HepG2 (cell line): ENCODE data around the gene ATP10D. TPM values are rescaled to one million over a fixed set of nuclear protein-coding genes. Genes with fewer than 3 reads are reported as not detected.

Source experiments
- AHR ChIP-seq: IDR thresholded peaks from 2 replicates; pipeline ENCODE4 v1.6.1; 2018; ENCODE audit warnings: missing genetic modification reagents, missing compliant biosample characterization
- CBX2 ChIP-seq, 2 experiments: fragments of 200-600 bp in 1 of 2; sonication (generic); formaldehyde crosslinking in 1 of 2; IDR thresholded peaks; 2 replicates each; pipeline versions ENCODE4 v1.7.0 to v1.8.1; 2018 to 2022; ENCODE audit warnings: low read depth in 2 of 2, low read length in 1 of 2, mild to moderate bottlenecking in 1 of 2, missing genetic modification reagents in 1 of 2
- DPF2 ChIP-seq: sonication (generic); formaldehyde crosslinking; IDR thresholded peaks from 2 replicates; pipeline ENCODE4 v1.4.0; 2020; ENCODE audit warnings: mild to moderate bottlenecking, low read depth, missing genetic modification reagents, borderline replicate concordance
- GABPB1 ChIP-seq: IDR thresholded peaks from 2 replicates; pipeline ENCODE4 v1.6.1; 2016; ENCODE audit warnings: mild to moderate bottlenecking, missing genetic modification reagents, moderate library complexity, missing compliant biosample characterization
- HDAC6 ChIP-seq: fragments of 200-600 bp; sonication (generic); IDR thresholded peaks from 2 replicates; pipeline ENCODE4 v1.7.0; 2017; ENCODE audit warnings: mild to moderate bottlenecking, antibody characterized with exemption, low read length, low read depth
- HINFP ChIP-seq: sonication (generic); formaldehyde crosslinking; IDR thresholded peaks from 2 replicates; pipeline ENCODE4 v1.4.0; 2020; ENCODE audit warnings: low read depth, mild to moderate bottlenecking, missing genetic modification reagents
- KDM5A ChIP-seq: fragments of 200-600 bp; sonication (generic); IDR thresholded peaks from 2 replicates; pipeline ENCODE4 v1.7.0; 2018; ENCODE audit warnings: antibody characterized with exemption, mild to moderate bottlenecking, low read length, borderline replicate concordance
- LCORL ChIP-seq, 2 experiments: fragments of 450-650 bp in 1 of 2; sonication (generic) in 1 of 2; formaldehyde crosslinking in 1 of 2; IDR thresholded peaks; 2 replicates each; pipeline versions ENCODE4 v1.5.0 to v1.6.1; 2017 to 2020; ENCODE audit warnings: antibody characterized with exemption in 1 of 2, missing genetic modification reagents in 1 of 2
- MXI1 ChIP-seq: IDR thresholded peaks from 3 replicates; pipeline ENCODE4 v1.6.1; 2012; ENCODE audit warnings: low read depth, low read length, inconsistent platforms, borderline replicate concordance
- NCOA2 ChIP-seq: sonication (generic); formaldehyde crosslinking; IDR thresholded peaks from 2 replicates; pipeline ENCODE4 v1.8.0; 2022; ENCODE audit warnings: inconsistent platforms
- NFE2L2 ChIP-seq: fragments of 150-350 bp; IDR thresholded peaks from 2 replicates; pipeline ENCODE4 v1.6.1; 2014; ENCODE audit warnings: low read length
- NFYB ChIP-seq: sonication (generic); formaldehyde crosslinking; IDR thresholded peaks from 2 replicates; pipeline ENCODE4 v1.4.0; 2020; ENCODE audit warnings: missing genetic modification reagents
- NR1H2 ChIP-seq: sonication (generic); formaldehyde crosslinking; IDR thresholded peaks from 2 replicates; pipeline ENCODE4 v1.8.1; 2022; ENCODE audit warnings: low read depth, missing genetic modification reagents, borderline replicate concordance
- RFX3 ChIP-seq: IDR thresholded peaks from 2 replicates; pipeline ENCODE4 v1.6.1; 2016; ENCODE audit warnings: missing biosample characterization, missing genetic modification reagents
- RFX5 ChIP-seq: IDR thresholded peaks from 2 replicates; pipeline ENCODE4 v1.6.1; 2011; ENCODE audit warnings: low read depth, low read length, improper control_type of control experiment
- SMAD1 ChIP-seq: sonication (generic); formaldehyde crosslinking; IDR thresholded peaks from 2 replicates; pipeline ENCODE4 v1.4.0; 2020; ENCODE audit warnings: missing genetic modification reagents, low read depth, mild to moderate bottlenecking, borderline replicate concordance
- TEF ChIP-seq: sonication (generic); formaldehyde crosslinking; IDR thresholded peaks from 2 replicates; pipeline ENCODE4 v1.5.0; 2020; ENCODE audit warnings: missing genetic modification reagents
- ZBTB10 ChIP-seq: sonication (generic); formaldehyde crosslinking; IDR thresholded peaks from 2 replicates; pipeline ENCODE4 v1.4.0; 2020; ENCODE audit warnings: missing genetic modification reagents, borderline replicate concordance
- ZC3H13 ChIP-seq: sonication (generic); formaldehyde crosslinking; IDR thresholded peaks from 2 replicates; pipeline ENCODE4 v1.8.1; 2023; ENCODE audit warnings: mild to moderate bottlenecking, missing genetic modification reagents, moderate library complexity
- ZFP36L1 ChIP-seq: sonication (generic); formaldehyde crosslinking; IDR thresholded peaks from 2 replicates; pipeline ENCODE4 v1.8.0; 2022; ENCODE audit warnings: mild to moderate bottlenecking, missing genetic modification reagents, moderate library complexity
- ZFP62 ChIP-seq: sonication (generic); formaldehyde crosslinking; IDR thresholded peaks from 2 replicates; pipeline ENCODE4 v1.4.0; 2020; ENCODE audit warnings: missing genetic modification reagents
- ZFP82 ChIP-seq: sonication (generic); formaldehyde crosslinking; IDR thresholded peaks from 2 replicates; pipeline ENCODE4 v1.5.1; 2020; ENCODE audit warnings: mild to moderate bottlenecking, missing genetic modification reagents, borderline replicate concordance
- ZNF598 ChIP-seq: sonication (generic); formaldehyde crosslinking; IDR thresholded peaks from 2 replicates; pipeline ENCODE4 v1.5.1; 2020; ENCODE audit warnings: mild to moderate bottlenecking, missing genetic modification reagents, borderline replicate concordance
- ZNF713 ChIP-seq: sonication (generic); formaldehyde crosslinking; IDR thresholded peaks from 2 replicates; pipeline ENCODE4 v1.4.0; 2020; ENCODE audit warnings: mild to moderate bottlenecking, missing genetic modification reagents
- ZNF749 ChIP-seq: sonication (generic); formaldehyde crosslinking; IDR thresholded peaks from 2 replicates; pipeline ENCODE4 v1.8.0; 2022; ENCODE audit warnings: mild to moderate bottlenecking, missing genetic modification reagents, moderate library complexity, borderline replicate concordance
- ZNF782 ChIP-seq: sonication (generic); formaldehyde crosslinking; IDR thresholded peaks from 2 replicates; pipeline ENCODE4 v1.4.0; 2020; ENCODE audit warnings: missing genetic modification reagents, mild to moderate bottlenecking, borderline replicate concordance
- polyA plus RNA-seq, 8 experiments: library from polyadenylated mRNA; depleted of rRNA in 3 of 8; stranded (reverse) in 7 of 8; unstranded in 1 of 8; fragments of >200 nt; fragmentation: Illumina TruSeq in 4 of 8; extraction: Trizol in 4 of 8; gene quantifications; 2 replicates each; pipeline versions ENCODE4 v1.2.1 to v1.2.3, GENCODE V29; 2011 to 2016; ENCODE audit warnings: low read depth in 4 of 8, missing spikeins in 1 of 8, mixed read lengths in 1 of 8; ENCODE audit not compliant: insufficient read depth in 1 of 8
- total RNA-seq, 5 experiments: library from RNA; depleted of rRNA; stranded (reverse); fragments of >200 nt; fragmentation: Illumina TruSeq; extraction: Trizol; gene quantifications; 2 replicates each; pipeline ENCODE4 v1.2.3, GENCODE V29; 2016; ENCODE audit warnings: low read depth in 1 of 5

The ATP10D gene
- total and polyA plus RNA-seq, 2 of the 13 experiments (the other 11 are each of a cell fraction or from before 2014, with no cell fraction given) = 2.2 to 9.8 TPM

- no peak for TF ChIP-seq ZBTB10
- no peak for TF ChIP-seq KDM5A
- TF ChIP-seq SMAD1 (CRISPR knock-in tag) = no peak
- no peak; the same call in 1 of the 2 replicates for TF ChIP-seq ZNF598 (CRISPR knock-in tag)
- TF ChIP-seq ZFP62 = no peak
- TF ChIP-seq ZNF749 = no peak
- TF ChIP-seq NFE2L2 = no peak
- no peak for TF ChIP-seq ZFP82
- no peak for TF ChIP-seq HDAC6
- peak; percentile 71; the same call in 1 of the 2 replicates for TF ChIP-seq GABPB1 (CRISPR knock-in tag)
- no peak for TF ChIP-seq ZNF782 (CRISPR knock-in tag)
- TF ChIP-seq NR1H2 (CRISPR knock-in tag) = no peak
- no peak for TF ChIP-seq RFX3 (CRISPR knock-in tag)
- peak; percentile 85 for TF ChIP-seq RFX5
- TF ChIP-seq NFYB = no peak
- TF ChIP-seq NCOA2 (CRISPR knock-in tag) = no peak
- no peak for TF ChIP-seq CBX2 (IDR thresholded peaks at IDR 0.05; ENCODE audit: low read depth, low read length)
- TF ChIP-seq CBX2 (CRISPR knock-in tag; IDR thresholded peaks at IDR 0.05; ENCODE audit: low read depth) = peak; percentile 83; the same call in 1 of the 2 replicates
- TF ChIP-seq TEF = no peak
- no peak for TF ChIP-seq ZNF713 (CRISPR knock-in tag)
- TF ChIP-seq ZC3H13 (CRISPR knock-in tag) = no peak
- no peak for TF ChIP-seq DPF2
- 0 out of 2 replicates have a peak, but pooled peaks have one; percentile 40 for TF ChIP-seq HINFP (CRISPR knock-in tag)
- no peak for TF ChIP-seq LCORL (IDR thresholded peaks at IDR 0.05)
- peak; percentile 52; the same call in 1 of the 2 replicates for TF ChIP-seq LCORL (CRISPR knock-in tag; IDR thresholded peaks at IDR 0.05)
- no peak for TF ChIP-seq MXI1
- TF ChIP-seq ZFP36L1 (CRISPR knock-in tag) = no peak
- no peak for TF ChIP-seq AHR (CRISPR knock-in tag)
Measured at GRCh38 chr4:47485047-47485692, at the start of gene ATP10D (continued).
